Suprapubic skin (tissue), 4 donors: Measurements from ENCODE around the gene C12orf56. TPM values are rescaled to one million over a fixed set of nuclear protein-coding genes. Genes with fewer than 3 reads are reported as not detected.
"Not testable (repeated sequence)": the region's sequence is repeated elsewhere in the genome, so short reads cannot be mapped to it uniquely, and the experiment has no call there.

Experiments used
- DNase-seq, 2 donors: peaks; one replicate each; pipeline ENCODE4 v3.0.0-alpha.2; 2019; ENCODE audit warnings: low spot score in 2 of 2
- H3K27ac ChIP-seq: fragments of 200-600 bp; sonication (generic); one replicate; pipeline ENCODE4 v1.5.1; 2019
- H3K27me3 ChIP-seq: fragments of 200-600 bp; sonication (generic); one replicate; pipeline ENCODE4 v1.5.1; 2019
- H3K36me3 ChIP-seq: fragments of 200-600 bp; sonication (generic); one replicate; pipeline ENCODE4 v1.5.1; 2019
- H3K4me1 ChIP-seq: fragments of 200-600 bp; sonication (generic); one replicate; pipeline ENCODE4 v1.5.1; 2019
- H3K4me3 ChIP-seq: fragments of 200-600 bp; sonication (generic); one replicate; pipeline ENCODE4 v1.5.1; 2019; ENCODE audit warnings: mild to moderate bottlenecking
- H3K9me3 ChIP-seq: fragments of 200-600 bp; sonication (generic); one replicate; pipeline ENCODE4 v1.5.1; 2019
- CTCF ChIP-seq, 2 donors: fragments of 200-600 bp in 1 of 2; fragments of 450-650 bp in 1 of 2; sonication (generic) in 1 of 2; IDR thresholded peaks; one replicate each; pipeline ENCODE4 v1.5.1; 2016 to 2019; ENCODE audit warnings: antibody characterized with exemption in 2 of 2, mild to moderate bottlenecking in 1 of 2, moderate library complexity in 1 of 2
- EP300 ChIP-seq: sonication (generic); formaldehyde crosslinking; IDR thresholded peaks from one replicate; pipeline ENCODE4 v1.6.1; 2017; ENCODE audit warnings: antibody characterized with exemption
- POLR2A ChIP-seq, 2 donors: fragments of 450-650 bp; IDR thresholded peaks; one replicate each; pipeline ENCODE4 v1.6.1; 2017; ENCODE audit warnings: antibody characterized with exemption in 2 of 2, mild to moderate bottlenecking in 2 of 2, moderate library complexity in 2 of 2
- POLR2AphosphoS5 ChIP-seq, 3 donors: sonication (generic); formaldehyde crosslinking; IDR thresholded peaks; one replicate each; pipeline ENCODE4 v1.6.1; 2017; ENCODE audit warnings: antibody characterized with exemption in 3 of 3
- WGBS: methylation state at CpG from one replicate; pipeline ENCODE4 v1.1.5; 2018; 5-methylcytosine and 5-hydroxymethylcytosine counted together
- total RNA-seq, 4 donors: library from RNA; depleted of rRNA; stranded (reverse); fragments of >200 nt; gene quantifications; one replicate each; pipeline ENCODE4 v1.1.0, GENCODE V29; 2016

C12orf56 gene
- total RNA-seq, 4 donors from 2014 or later: 1.2 to 2.4 (median 1.9) TPM

- no peaks in the 10 kb centered on the region for H3K4me1 ChIP-seq
- DNase-seq: no peak
- H3K9me3 ChIP-seq: peaks cover 5% of the 10 kb centered on the region
- H3K4me3 ChIP-seq: no peak overlapping the region
- H3K36me3 ChIP-seq: no peaks in the 10 kb centered on the region
- H3K27me3 ChIP-seq: no peaks in the 10 kb centered on the region
- no peak overlapping the region for H3K27ac ChIP-seq
- TF ChIP-seq POLR2A (IDR thresholded peaks at IDR 0.05): no peak
- WGBS: 72% methylated on average over 4 of the region's 4 CpGs
These were observed 38.4 kb downstream of the C12orf56 start for GRCh38 chr12:64352181-64352580.

GRCh38 chr12:64351265-64351664 lies 39.3 kb downstream of the C12orf56 start:
- no peaks in the 10 kb centered on the region for H3K4me1 ChIP-seq
- no peak overlapping the region for H3K27ac ChIP-seq
- H3K36me3 ChIP-seq: no peaks in the 10 kb centered on the region
- H3K9me3 ChIP-seq: peaks cover 5% of the 10 kb centered on the region
- no peak overlapping the region for H3K4me3 ChIP-seq
- TF ChIP-seq EP300 (no peak), POLR2A (IDR thresholded peaks at IDR 0.05) (no peak), CTCF (IDR thresholded peaks at IDR 0.05) (no peak), POLR2AphosphoS5 (IDR thresholded peaks at IDR 0.05) (no peak)
- no peak for DNase-seq
- H3K27me3 ChIP-seq: no peaks in the 10 kb centered on the region
- 92% methylated on average over 5 of the region's 5 CpGs for WGBS

- 88% methylated on average over 2 of the region's 2 CpGs for WGBS
These were observed 42.9 kb downstream of the C12orf56 start for GRCh38 chr12:64347630-64348029.

GRCh38 chr12:64344631-64345030 lies 45.9 kb downstream of the C12orf56 start:
- not testable (repeated sequence) for H3K4me3 ChIP-seq, H3K9me3 ChIP-seq, H3K36me3 ChIP-seq, H3K4me1 ChIP-seq, DNase-seq, H3K27ac ChIP-seq, H3K27me3 ChIP-seq
- 88% methylated on average over 4 of the region's 4 CpGs for WGBS

More at GRCh38 chr12:64347630-64348029, 42.9 kb downstream of the C12orf56 start:
- Histone ChIP-seq H3K36me3 (no peaks in the 10 kb centered on the region), H3K4me3 (no peak overlapping the region), H3K9me3 (peaks cover 5% of the 10 kb centered on the region), H3K4me1 (no peaks in the 10 kb centered on the region), H3K27me3 (no peaks in the 10 kb centered on the region), H3K27ac (no peak overlapping the region)
- no peak for TF ChIP-seq POLR2A (IDR thresholded peaks at IDR 0.05)
- DNase-seq: no peak

- DNase-seq, H3K4me3 ChIP-seq, H3K27ac ChIP-seq, H3K36me3 ChIP-seq, H3K9me3 ChIP-seq, H3K27me3 ChIP-seq, H3K4me1 ChIP-seq: not testable (repeated sequence)
- 62% methylated on average over 2 of the region's 2 CpGs for WGBS
These were observed 50.0 kb downstream of the C12orf56 start for GRCh38 chr12:64340546-64340945.

GRCh38 chr12:64335886-64336466 lies 54.6 kb downstream of the C12orf56 start:
- Histone ChIP-seq H3K27ac (no peak overlapping the region), H3K36me3 (no peaks in the 10 kb centered on the region), H3K4me3 (no peak overlapping the region), H3K27me3 (no peaks in the 10 kb centered on the region), H3K9me3 (no peaks in the 10 kb centered on the region), H3K4me1 (peaks cover 4% of the 10 kb centered on the region)
- 81% methylated on average over 4 of the region's 4 CpGs for WGBS
- TF ChIP-seq POLR2AphosphoS5 (IDR thresholded peaks at IDR 0.05) (no peak), CTCF (IDR thresholded peaks at IDR 0.05) (no peak), EP300 (no peak), POLR2A (IDR thresholded peaks at IDR 0.05) (no peak)
- DNase-seq: no peak

GRCh38 chr12:64332938-64333337 lies 57.6 kb downstream of the C12orf56 start:
- no peak for DNase-seq
- 52% methylated on average over 2 of the region's 2 CpGs for WGBS

More at GRCh38 chr12:64332938-64333337, 57.6 kb downstream of the C12orf56 start:
- Histone ChIP-seq H3K4me1 (peaks cover 4% of the 10 kb centered on the region), H3K9me3 (no peaks in the 10 kb centered on the region), H3K36me3 (no peaks in the 10 kb centered on the region), H3K27ac (no peak overlapping the region), H3K27me3 (no peaks in the 10 kb centered on the region), H3K4me3 (no peak overlapping the region)
- TF ChIP-seq CTCF (IDR thresholded peaks at IDR 0.05): no peak
- TF ChIP-seq POLR2AphosphoS5 (IDR thresholded peaks at IDR 0.05): no peak
- no peak for TF ChIP-seq EP300
- TF ChIP-seq POLR2A (IDR thresholded peaks at IDR 0.05): no peak
